AG04450 (cell line): ENCODE data around the gene F11. TPM values are rescaled to one million over a fixed set of nuclear protein-coding genes. Genes with fewer than 3 reads are reported as not detected.

Experiments
- CTCF ChIA-PET: fragments of 300-600, 350-600 bp; formaldehyde crosslinking; extraction: SDS; loops from one replicate; lab custom pipeline; 2022; ENCODE audit warnings: antibody characterized with exemption, inconsistent platforms; lab: Charles Lee
- POLR2A ChIA-PET: fragments of 350-600 bp; formaldehyde crosslinking; extraction: SDS; loops from one replicate; lab custom pipeline; 2021; ENCODE audit warnings: antibody characterized with exemption, inconsistent platforms; lab: Yijun Ruan, JAX
- DNase-seq: peaks from one replicate; pipeline ENCODE4 v3.0.0-alpha.2; 2011; ENCODE audit warnings: low read depth, low spot score
- H3K27ac ChIP-seq: one replicate; pipeline ENCODE4 v1.5.1; 2012; ENCODE audit warnings: low read depth, low read length, control low read depth
- H3K27me3 ChIP-seq: one replicate; pipeline ENCODE4 v1.6.0; 2012; ENCODE audit warnings: low read length; ENCODE audit not compliant: control insufficient read depth, insufficient read depth
- H3K4me3 ChIP-seq: 2 replicates; pipeline ENCODE4 v1.5.1; 2011; ENCODE audit warnings: mild to moderate bottlenecking, low read depth, low read length, control low read depth
- H3K9me3 ChIP-seq: 2 replicates; pipeline ENCODE4 v1.5.1; 2012; ENCODE audit warnings: low read length; ENCODE audit not compliant: control insufficient read depth, insufficient read depth
- CTCF ChIP-seq: IDR thresholded peaks from 2 replicates; pipeline ENCODE4 v1.5.1; 2011; ENCODE audit warnings: low read depth, low read length, control low read depth, inconsistent platforms
- polyA plus RNA-seq: library from polyadenylated mRNA; depleted of rRNA; stranded (reverse); fragments of >200 nt; gene quantifications from 2 replicates; pipeline ENCODE4 v1.2.3, GENCODE V29; 2011; rRNA removed

F11 gene
- polyA plus RNA-seq, 1 experiment, result not detected

- Histone ChIP-seq H3K27ac (no peak overlapping the region), H3K4me3 (no peak overlapping the region), H3K9me3 (peaks cover 6% of the 10 kb centered on the region; the same call in 1 of the 2 replicates), H3K27me3 (no peaks in the 10 kb centered on the region)
- no peak for TF ChIP-seq CTCF
- peak; percentile 1 for DNase-seq
- ChIA-PET POLR2A (no interaction called here), CTCF (no interaction called here)
Observed at GRCh38 chr4:186326391-186326790, 60.4 kb downstream of the F11 start.

- Histone ChIP-seq H3K9me3 (peaks cover 6% of the 10 kb centered on the region; the same call in 1 of the 2 replicates), H3K27me3 (no peaks in the 10 kb centered on the region), H3K4me3 (no peak overlapping the region), H3K27ac (no peak overlapping the region)
- no peak for DNase-seq
- TF ChIP-seq CTCF, result no peak
- CTCF ChIA-PET, result no interaction called here
- POLR2A ChIA-PET, result no interaction called here
Observed at GRCh38 chr4:186329372-186329771, 63.4 kb downstream of the F11 start.

- ChIA-PET CTCF (no interaction called here), POLR2A (no interaction called here)
- peaks cover 6% of the 10 kb centered on the region; the same call in 1 of the 2 replicates for H3K9me3 ChIP-seq
- no peak overlapping the region for H3K27ac ChIP-seq
- no peak for TF ChIP-seq CTCF
- no peak overlapping the region for H3K4me3 ChIP-seq
- DNase-seq, result no peak
- no peaks in the 10 kb centered on the region for H3K27me3 ChIP-seq
Observed at GRCh38 chr4:186330368-186330767, 64.4 kb downstream of the F11 start.

- TF ChIP-seq CTCF, result no peak
- no peak for DNase-seq
- Histone ChIP-seq H3K27me3 (no peaks in the 10 kb centered on the region), H3K9me3 (no peaks in the 10 kb centered on the region; the same call in 1 of the 2 replicates), H3K4me3 (no peak overlapping the region), H3K27ac (no peak overlapping the region)
- CTCF ChIA-PET, result no interaction called here
- POLR2A ChIA-PET, result no interaction called here
Observed at GRCh38 chr4:186335793-186336192, 69.8 kb downstream of the F11 start.

Other genes starting within 250 kb of the F11 start
- 0.86 and 1.1 TPM in 2 replicates for gene TLR3, start 197.0 kb upstream of the F11 start, polyA plus RNA-seq
- 0.07 and 0.20 TPM in 2 replicates for gene FAM149A, start 161.5 kb upstream of the F11 start, polyA plus RNA-seq
- 3.7 and 4.8 TPM in 2 replicates for gene CYP4V2, start 74.6 kb upstream of the F11 start, polyA plus RNA-seq
- 0.11 TPM in 1 of 2 replicates, not detected in the other for gene KLKB1, start 38.7 kb upstream of the F11 start, polyA plus RNA-seq